Activated CD4-positive, CD25-positive, alpha-beta regulatory T cell (primary cell): ENCODE data around the gene VIPR2.
"Not testable (repeated sequence)": the region's sequence is repeated elsewhere in the genome, so short reads cannot be mapped to it uniquely, and the experiment has no call there.

Experiments used
- DNase-seq, 4 experiments: peaks; one replicate each; lab custom pipeline; 2025; lab: John Stamatoyannopoulos, UW

VIPR2 gene

DNA sequence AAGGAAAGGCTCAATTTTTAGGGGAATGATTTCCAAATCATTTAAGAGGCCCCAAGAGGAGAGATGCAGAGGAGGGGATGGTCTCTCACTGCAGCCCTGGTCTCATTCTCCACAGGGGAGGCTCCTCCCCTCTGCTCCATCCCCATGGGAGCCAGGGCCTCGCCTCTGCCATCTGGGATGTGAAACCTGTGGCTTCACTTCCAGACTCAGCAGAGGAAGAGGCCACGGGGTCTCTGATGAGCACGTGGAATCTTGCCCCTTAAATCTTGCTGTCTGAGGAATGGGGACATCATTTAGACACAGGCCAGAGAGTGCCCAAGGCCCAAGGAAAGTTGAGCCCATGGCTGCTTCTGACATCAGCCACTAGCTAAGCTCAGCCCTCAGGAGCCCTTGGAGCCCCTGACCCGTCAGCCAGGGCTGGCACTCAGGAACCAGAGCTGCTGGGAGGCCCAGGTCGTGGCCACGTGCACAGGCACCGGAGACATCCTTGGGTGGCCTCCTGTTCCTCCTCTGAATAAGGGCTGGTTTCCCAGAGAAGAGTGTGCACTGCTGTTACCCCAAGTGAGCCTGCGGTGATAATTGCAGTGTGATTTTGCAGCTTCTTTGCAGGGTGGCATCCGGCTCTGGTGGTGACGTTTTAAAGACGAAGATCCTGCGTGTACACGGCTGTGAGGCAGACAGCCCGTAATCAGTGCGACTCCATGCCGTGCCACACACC, 50.5 kb downstream of the VIPR2 start:
- no peak for DNase-seq

DNA sequence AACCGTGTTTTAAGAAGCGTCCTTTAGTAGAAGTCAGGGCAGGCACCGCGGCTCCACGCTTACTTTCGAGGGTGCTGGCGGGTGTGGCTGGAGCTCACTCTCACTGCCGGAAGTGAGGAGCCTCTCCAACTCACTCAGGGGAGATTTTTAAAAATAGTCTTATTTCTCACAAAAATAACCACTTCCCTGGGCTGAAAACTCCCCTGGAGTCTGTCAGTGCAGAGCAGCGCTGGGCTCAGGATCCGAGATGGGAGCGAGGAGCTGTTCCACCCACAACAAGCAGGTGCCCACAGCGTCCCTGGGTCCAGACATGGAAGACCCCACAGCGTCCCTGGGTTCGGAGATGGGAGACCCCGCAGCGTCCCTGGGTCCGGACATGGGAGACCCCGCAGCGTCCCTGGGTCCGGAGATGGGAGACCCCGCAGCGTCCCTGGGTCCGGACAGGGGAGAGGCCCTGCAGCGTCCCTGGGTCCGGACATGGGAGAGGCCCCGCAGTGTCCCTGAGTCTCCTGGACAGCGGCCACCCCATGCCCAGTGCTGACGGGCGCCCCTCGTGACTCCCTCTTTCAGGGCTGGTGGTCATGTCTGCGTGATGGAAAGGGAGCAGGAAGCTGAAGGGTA, 51.2 kb downstream of the VIPR2 start:
- no peak for DNase-seq

DNA sequence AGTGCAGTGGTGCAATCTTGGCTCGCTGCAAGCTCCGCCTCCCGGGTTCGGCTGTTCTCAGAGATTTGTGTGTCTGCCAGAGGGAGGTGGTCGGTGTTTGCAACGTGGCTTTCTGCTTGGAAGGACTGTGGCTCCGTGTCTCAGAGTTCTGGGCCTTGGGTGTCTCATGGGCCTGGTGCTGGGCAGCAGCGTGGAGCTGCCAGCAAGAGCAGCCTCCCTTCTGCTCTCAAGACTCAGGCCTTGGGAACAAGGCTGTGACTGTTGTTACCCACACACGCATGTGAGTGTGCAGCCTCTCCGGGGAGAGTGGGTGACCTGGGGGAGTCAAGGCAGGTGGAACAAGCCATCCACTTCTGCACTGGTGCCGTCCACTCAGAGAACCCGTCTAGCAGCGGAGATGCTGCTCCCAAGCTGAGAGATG, 52.0 kb downstream of the VIPR2 start:
- no peak for DNase-seq

DNA sequence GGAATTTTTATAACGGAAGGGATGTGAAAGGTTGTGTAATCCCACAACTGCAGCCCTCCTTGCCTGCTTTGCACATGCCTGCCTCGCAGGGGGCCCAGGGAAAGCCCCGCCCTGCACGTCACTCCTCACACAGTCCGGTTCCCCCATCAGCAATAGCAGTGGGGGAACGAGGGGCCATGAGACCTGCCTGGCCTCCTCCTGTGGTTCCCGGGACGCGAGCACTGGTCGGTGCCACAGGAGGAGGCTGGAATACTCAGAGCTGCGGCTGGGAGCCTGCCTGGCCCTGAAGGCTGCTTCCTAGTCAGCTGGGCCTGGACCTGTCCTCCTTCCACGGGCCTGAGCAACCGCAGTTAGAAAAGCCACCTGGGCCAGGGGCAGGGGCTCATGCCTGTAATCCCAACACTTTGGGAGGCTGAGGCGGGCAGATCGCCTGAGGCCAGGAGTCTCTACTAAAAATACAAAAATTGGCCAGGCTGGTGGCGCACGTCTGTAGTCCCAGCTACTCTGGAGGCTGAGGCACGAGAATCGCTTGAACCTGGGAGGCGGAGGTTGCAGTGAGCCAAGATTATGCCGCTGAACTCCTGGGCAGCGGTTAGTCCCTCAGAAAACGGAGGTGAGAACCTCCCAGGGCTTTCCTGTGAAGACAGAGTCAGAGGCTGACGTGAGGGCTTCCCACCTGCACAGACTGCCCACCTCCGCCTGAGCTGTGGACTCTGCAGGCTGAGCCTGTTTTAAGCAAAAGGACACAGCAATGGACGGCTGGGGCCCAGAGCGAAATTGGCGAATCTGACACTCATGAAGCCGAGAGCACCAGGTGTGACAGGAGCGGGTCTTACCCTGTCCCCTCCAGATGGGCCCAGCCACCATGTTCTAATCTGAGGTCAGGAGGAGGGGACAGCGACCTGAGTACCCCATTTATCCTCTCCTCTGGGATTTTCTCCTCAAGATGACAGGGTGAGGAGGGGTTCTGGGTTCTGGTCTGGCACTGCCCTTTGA, 52.9 kb downstream of the VIPR2 start:
- DNase-seq = no peak

DNA sequence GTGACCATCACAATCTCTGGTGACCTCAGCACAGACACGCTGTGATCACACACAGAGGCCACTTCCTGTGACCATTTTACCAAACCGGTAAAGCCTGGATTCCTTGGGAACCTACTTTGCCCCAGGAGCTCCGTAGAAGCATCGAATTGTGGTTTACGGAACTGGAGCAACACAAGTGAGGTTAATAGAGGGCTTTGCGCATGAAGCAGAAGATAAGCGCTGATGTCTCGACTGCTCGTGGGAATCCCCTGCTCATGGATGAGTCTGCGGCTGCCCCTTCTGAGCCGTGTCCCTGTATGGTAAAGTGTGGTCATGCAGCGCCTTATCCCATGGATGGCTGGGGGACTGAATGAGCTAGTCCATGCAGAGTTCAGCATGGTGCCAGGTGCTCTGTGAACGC, 53.6 kb downstream of the VIPR2 start:
- DNase-seq = no peak

DNA sequence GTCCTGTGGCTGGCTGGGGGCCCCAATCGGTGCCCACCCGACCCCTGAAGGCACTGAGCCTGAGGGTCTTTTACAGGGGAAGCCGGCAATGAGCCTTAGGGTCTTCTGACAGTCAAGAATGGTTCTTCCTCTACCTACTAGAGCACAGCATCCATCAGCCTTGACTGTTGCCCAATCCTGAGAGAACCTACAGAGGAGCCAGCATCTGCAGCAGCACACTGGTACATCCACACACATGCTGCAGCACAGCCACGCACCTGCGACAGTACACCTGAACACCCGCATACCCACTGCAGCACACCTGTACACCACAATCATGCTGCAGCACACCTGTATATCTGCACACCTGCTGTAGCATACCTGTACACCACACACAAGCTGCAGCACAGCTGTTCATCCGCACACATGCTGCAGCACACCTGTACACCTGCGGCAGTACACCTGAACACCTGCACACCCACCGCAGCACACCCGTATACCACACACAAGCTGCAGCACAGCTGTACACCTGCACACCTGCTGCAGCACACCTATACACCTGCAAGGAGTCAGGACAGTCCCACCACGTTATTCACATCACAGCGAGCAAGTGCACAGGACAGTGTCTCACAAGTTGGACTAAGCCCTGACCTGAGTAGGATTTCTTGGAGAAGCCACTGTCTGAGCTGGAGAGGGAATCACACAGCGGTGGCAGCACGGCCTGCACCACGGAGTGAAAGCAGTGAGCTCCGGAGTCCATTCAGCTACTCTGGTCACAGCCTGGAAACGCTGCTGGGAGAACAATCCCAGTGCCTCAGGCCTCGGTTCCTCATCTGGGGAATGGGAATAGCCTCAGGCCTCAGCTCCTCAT, 56.4 kb downstream of the VIPR2 start:
- DNase-seq = no peak

DNA sequence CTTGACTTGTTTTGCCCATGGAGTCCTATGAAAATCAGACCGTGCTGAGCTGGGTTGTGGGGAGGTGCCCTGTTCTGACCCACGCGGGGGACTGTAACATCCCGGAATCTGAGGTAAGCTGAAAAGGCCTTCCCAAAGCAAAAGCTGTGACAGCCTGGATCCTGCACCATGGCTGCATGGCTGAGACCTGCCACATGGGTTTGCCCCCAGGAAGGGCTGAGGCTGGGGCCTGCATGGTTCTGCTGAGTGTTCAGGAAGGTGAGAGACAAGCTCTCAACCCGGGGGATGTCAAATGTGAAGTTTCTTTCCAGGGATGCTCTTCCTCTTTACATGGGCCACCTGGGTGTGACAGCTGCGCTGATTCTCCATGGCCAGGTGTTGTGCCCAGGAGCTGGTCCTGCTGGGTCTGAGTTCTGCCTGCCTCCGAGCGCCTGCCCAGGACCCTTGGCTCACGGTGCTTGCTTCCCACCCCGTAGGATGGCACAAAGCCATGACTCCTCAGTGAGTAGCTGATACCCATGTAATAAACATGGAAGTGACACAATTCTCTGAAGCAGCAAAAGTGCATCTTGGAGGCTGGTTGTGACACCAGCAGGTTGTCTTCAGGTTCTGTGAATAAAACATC, 58.3 kb downstream of the VIPR2 start:
- DNase-seq = no peak

DNA sequence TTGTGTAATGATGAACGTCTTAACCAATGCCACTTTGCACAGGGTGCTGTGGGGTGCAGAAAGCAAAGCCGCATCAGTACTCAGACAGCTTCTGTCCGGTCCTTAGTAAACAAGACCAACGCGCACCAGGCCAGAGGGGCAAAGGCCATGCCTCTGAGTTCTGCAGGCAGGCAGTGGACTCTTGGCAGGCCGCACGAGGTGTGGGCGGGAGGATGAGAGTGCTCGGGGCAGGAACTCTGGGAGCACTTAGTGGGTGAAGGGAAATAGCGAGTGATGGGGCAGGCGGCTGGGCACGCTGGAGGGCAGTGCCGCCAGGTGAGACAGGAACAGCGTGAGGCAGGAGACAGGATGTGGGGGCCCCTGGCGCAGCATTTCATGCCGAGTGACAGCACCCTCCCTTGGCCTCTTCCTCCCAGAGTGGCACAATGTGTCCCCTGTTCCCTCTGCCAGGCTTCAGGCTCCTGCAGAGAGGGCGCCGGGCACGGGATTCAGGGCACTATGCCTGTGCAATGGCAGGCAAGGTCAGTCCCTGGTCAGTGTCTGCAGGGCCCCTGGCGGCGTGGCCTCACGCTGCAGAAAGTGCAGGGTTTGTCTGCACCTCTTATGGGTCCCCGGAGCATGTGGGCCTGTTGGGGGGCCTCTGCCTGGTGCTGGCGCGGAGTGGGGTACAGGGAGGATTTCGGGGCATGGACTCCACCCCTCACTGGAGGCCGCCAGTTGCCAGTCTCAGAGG, 60.4 kb downstream of the VIPR2 start:
- DNase-seq = no peak

DNA sequence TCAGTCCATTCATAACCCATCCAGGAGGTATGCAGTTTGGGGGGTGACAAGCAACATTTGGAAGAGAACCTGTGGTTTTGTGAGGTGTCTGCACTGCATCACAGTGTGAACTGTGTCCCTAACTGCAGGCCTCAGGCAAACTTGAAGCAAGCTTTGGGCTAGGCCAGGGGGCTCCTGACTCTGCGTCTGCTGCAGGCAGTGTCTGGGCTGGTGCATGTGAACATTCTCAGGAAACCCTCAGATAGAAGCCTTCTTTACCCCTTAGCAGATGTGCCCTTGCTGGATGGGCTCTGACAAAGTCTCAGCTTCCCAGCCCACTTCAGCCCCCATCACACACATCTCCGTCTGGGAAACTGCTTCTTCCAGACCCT, 61.0 kb downstream of the VIPR2 start:
- DNase-seq = no peak

DNA sequence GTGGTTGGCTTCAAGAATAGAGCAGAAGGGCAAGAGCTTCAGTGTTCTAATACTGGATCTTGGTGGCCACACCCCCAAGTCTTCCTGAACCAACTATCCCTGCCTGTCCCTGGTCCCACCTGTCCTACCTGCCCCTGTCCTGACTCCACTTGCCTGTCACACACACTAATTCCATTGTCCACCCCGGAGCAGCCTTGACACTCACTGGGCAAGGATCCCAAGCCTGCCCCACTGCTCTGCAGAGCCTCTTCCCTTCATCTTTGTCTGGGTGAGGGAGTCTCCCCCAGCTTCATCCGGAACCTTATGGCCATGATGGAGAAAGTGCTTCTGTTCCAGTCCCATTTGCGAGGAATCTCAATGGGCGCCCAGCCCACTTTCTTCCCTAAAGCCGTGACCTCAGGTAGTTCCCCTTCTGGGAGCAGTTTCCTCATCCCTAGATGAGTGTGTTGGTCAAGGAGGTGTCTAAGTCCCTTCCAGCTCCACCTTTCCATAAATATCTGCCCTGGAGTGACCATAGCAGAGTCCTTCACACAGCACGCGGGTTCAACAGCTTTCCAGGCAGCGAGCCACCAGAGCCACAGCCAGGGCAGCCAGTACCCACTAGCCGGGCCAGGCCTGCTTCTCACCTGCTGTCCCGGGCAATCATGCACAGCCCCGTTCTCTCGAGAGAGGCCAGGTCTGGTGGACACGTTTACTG, 61.5 kb downstream of the VIPR2 start:
- no peak for DNase-seq

DNA sequence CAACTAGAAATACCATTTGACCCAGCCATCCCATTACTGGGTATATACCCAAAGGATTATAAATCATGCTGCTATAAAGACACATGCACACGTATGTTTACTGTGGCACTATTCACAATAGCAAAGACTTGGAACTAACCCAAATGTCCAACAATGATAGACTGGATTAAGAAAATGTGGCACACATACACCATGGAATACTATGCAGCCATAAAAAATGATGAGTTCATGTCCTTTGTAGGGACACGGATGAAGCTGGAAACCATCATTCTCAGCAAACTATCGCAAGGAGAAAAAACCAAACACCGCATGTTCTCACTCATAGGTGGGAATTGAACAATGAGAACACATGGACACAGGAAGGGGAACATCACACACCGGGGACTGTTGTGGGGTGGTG, 62.6 kb downstream of the VIPR2 start:
- DNase-seq = not testable (repeated sequence)

DNA sequence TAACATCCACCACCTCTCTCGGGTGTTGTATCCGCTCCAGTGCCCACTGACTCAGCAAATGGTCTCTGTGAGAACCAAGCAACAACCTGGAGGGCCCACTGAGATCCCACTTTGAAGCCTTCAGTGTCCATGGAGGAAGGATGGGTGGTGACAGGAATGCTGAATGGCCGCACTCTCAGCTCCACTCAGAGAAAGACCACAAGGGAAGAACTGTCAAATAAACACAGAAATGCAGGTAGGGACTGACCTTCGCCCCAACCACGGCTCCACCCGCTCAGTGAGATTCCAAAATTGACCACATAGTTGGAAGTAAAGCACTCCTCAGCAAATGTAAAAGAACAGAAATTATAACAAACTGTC, 65.8 kb downstream of the VIPR2 start:
- DNase-seq = no peak

DNA sequence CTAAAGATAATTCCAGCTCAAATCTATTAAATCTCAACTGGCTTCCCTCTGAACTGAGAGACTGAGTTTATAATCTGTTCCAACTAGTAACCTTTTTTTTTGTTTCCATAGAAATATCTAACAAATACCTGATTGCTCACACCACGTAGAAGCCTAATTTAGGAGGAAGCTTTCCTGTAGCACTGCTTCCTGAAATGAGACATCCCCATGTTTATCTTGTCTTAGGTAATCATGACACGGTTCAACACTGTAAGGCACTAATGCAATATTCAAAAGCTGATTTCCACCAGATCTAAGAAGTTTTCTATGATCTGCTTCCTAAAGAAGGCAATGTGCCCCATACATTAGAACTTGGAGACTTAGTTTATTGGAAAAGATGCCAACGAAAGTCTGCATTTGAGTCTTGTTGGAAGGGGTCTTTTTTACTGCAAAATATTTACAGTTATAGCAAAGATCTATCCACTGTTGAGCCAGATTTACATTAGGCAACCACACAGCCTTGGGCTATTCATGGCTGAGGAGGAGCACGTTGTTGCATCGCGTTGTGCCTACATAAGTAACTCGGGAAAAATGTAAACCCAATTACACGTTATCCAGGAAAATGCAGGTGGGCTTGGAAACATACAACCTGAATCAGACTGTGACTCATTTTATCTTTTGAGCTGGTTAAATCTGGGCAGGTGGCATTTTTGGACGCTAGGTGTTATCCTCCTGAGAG, 66.3 kb downstream of the VIPR2 start:
- no peak for DNase-seq

DNA sequence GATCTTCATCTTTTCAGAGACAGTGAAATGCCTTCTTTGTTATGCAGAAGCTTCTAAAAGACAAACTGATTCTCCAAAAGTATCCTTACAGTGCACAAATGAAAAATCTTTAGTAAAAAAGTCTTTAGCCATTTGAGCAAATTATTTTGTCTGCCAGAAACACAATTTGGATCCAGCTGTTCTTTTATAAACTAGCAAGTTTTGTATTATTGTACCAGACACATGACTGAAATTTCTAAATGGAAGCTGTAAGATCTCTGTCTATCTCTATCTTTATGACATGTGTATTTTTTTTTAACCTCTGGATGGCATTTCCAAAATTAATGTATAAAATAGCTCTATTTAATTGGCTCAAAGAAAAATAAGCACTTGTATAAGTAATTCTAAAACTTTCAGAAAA, 68.3 kb downstream of the VIPR2 start:
- DNase-seq = no peak

DNA sequence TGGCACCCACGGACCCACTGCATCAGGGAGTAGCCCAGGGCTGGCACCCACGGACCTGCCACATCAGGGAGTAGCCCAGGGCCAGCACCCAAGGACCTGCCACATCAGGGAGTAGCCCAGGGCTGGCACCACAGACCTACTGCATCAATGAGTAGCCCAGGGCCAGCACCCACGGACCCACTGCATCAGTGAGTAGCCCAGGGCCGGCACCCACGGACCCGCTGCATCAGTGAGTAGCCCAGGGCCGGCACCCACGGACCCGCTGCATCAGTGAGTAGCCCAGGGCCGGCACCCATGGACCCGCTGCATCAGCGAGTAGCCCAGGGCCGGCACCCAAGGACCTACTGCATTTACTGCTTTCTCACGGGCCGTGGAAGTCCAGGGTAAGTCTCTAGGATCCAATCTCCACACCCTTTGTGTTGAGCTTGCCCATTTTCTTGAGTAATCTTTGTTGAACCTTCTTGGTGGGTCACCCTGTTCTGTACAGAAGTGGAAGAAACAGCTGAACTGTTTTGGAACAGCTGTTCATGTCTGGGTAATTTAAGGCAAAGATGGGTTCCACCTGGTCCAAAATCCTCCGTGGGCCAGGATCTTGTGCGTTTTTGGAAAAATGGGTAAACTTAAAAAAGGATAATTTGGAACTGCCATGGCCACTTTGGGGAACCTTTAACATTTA, 69.0 kb downstream of the VIPR2 start:
- no peak for DNase-seq

DNA sequence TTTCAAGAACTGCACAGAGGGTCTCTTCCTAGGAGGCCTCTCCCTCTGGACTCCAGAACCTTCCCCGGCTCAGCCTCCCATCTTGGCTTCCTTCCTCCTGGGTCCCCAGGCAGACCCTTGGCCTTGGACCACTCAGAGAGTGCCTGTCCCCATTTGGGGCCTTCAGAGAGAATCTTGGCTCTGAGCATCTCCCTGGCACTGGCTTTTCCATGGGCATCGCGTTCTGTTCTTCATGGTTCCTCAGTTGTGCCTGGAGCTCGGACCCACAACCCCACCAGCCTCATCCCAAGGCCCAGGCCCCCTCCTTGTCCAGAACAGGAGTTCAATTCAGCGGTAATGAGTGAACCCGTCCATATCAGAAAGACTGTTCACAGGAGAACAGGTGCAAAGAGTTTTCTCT, 73.4 kb downstream of the VIPR2 start:
- no peak for DNase-seq

DNA sequence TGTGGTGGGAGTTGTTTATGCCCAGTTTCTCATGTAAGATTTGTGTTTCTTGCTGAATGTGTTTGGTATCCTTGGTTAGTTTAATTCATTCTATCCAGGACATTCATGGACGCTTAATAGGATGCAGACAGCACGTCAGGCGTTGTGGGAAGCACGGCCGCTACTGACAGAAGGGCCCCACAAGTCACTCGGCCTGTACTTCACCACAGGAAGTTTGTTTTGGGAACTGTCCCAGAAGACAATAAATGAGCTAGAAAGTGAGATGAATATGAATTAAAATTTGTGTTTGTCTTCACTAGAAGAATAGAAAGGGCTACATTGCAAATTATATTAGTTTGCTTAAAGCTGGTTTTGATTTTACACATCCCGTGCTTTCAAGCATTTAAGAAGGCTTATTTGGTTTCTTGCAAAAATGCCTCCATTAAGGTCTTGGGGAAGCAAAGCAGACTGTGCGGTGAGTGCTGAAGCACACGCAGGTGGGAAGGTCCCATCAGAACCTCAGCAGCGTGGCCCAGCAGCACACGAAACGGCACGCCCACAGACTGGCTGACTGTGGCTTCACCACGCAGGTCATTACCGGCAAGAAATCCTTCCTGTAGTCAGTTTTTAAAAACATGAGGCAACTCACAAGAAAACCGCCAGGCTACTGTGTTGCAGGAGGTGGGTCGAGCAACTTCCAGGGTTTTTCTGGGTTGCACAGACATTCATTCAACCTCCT, 74.1 kb downstream of the VIPR2 start:
- DNase-seq = no peak

DNA sequence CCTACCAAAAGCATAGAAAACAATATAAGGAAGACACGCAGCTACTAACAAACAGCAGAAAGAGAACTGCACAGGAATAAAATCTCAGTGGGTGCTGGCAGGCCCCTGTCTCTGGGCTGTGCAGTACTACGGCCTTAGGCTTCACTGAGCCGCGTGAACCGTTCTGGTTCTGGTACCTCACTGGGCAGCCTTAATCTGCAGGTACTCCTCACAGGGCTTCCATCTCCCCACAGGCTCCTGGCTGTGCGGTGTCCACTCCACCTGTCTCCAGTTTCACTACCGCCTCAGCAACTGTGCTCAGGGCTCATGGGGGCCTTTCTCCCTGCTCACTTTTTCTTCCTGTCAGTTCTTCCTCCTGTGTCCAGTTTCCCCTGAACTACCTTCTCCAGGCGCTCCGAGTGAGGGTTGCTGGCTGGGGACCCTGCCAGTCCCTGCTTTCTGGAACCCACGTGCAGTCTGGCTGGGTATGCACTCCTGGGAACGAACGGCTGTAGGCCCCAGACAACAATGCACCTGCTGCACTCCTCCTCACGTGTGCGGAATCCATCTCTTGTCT, 75.7 kb downstream of the VIPR2 start:
- DNase-seq = no peak
